ENCODE data around the gene ZNF277.

DNA sequence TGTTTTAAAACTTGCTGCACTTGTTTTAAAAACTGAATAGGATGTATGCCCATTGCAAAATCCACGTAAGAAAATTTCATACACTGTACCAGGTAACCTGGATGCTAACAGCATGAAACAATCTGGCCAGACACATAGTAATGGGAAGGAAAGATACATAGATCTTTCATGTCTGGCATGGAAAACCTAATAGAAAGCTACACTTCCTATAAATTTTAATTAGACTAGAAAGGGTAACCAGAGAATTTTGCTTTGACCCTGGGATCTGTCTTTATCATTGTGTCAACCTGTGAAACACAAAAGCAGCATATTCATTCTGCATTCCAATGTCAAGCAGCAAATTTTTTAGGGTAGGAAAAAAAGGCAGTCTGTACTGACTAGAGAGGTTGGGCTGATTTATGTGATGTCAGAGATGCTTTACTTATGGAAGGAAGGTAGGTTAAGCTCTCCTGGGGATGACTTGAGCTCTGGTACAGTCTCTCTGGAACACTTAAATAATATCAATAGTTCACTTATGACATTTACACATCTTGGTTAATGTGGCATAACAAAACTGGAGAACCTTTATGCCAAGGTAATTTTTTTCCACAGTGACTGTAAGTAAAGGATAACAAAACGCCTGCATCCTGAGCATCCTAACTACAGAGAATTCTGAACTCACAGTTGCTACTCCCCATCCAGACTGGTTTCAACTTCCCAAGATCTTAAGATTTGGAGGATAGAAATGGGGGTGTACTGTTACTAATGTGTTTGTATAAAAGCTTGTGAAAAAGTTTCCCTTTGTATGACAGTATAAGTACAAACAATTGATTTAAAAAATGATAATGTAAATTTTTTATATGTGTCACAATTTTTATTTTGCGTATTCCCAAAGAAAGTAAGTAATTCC, 45.0 kb upstream of the ZNF277 start:
- TF ChIP-seq, protein P1, sequence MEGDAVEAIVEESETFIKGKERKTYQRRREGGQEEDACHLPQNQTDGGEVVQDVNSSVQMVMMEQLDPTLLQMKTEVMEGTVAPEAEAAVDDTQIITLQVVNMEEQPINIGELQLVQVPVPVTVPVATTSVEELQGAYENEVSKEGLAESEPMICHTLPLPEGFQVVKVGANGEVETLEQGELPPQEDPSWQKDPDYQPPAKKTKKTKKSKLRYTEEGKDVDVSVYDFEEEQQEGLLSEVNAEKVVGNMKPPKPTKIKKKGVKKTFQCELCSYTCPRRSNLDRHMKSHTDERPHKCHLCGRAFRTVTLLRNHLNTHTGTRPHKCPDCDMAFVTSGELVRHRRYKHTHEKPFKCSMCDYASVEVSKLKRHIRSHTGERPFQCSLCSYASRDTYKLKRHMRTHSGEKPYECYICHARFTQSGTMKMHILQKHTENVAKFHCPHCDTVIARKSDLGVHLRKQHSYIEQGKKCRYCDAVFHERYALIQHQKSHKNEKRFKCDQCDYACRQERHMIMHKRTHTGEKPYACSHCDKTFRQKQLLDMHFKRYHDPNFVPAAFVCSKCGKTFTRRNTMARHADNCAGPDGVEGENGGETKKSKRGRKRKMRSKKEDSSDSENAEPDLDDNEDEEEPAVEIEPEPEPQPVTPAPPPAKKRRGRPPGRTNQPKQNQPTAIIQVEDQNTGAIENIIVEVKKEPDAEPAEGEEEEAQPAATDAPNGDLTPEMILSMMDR (IDR thresholded peaks at IDR 0.05; ENCODE audit: insufficient read depth, low read length, poor library complexity, severe bottlenecking): no peak
- TF ChIP-seq EZH2phosphoT487 (conservative IDR thresholded peaks at IDR 0.05; ENCODE audit: low read length): no peak
